ENCODE data around the gene LENG9.
A peak's percentile ranks its signal among the peaks of the same experiment; 100 is the strongest.
"Not testable (repeated sequence)": the region's sequence is repeated elsewhere in the genome, so short reads cannot be mapped to it uniquely, and the experiment has no call there.

Gene LENG9

GRCh38 chr19:54477650-54478049 is 14.1 kb upstream of the LENG9 start:
- no peak for DNase-seq

- DNase-seq = no peak
Measured at GRCh38 chr19:54475706-54476105, 12.1 kb upstream of the LENG9 start.

GRCh38 chr19:54473892-54474372 is 10.4 kb upstream of the LENG9 start:
- DNase-seq = no peak

GRCh38 chr19:54473071-54473891 is 9.7 kb upstream of the LENG9 start, which contains the start of gene CDC42EP5:
CDC42EP5 (minus strand) TSS chr19:54473296; CDS start chr19:54465547, 7,749 bp downstream.
- no peak for DNase-seq

- peak; percentile 10 for DNase-seq
Measured at GRCh38 chr19:54470991-54471782, 7.6 kb upstream of the LENG9 start.

- no peak for DNase-seq
Measured at GRCh38 chr19:54470276-54470887, 6.8 kb upstream of the LENG9 start.

GRCh38 chr19:54469496-54469934 is 5.9 kb upstream of the LENG9 start:
- DNase-seq = peak; percentile 6

- not testable (repeated sequence) for DNase-seq
Measured at GRCh38 chr19:54466110-54466480, 2.5 kb upstream of the LENG9 start.

GRCh38 chr19:54465426-54466109 is 2.0 kb upstream of the LENG9 start:
- DNase-seq = no peak

GRCh38 chr19:54464630-54465425 is 1.2 kb upstream of the LENG9 start:
- peak; percentile 39 for DNase-seq

GRCh38 chr19:54464044-54464629 is 559 bp upstream of the LENG9 start:
- peak; percentile 67 for DNase-seq

- no peak for DNase-seq
Measured at GRCh38 chr19:54462655-54463530, 685 bp downstream of the LENG9 start.

- DNase-seq = no peak
Measured at GRCh38 chr19:54462047-54462654, 1.4 kb downstream of the LENG9 start.

GRCh38 chr19:54461613-54462012 is 2.0 kb downstream of the LENG9 start:
- no peak for DNase-seq

GRCh38 chr19:54461210-54461609 is 2.4 kb downstream of the LENG9 start:
- no peak for DNase-seq

GRCh38 chr19:54460230-54461005 is 3.2 kb downstream of the LENG9 start:
- DNase-seq = no peak

GRCh38 chr19:54459282-54460229 is 4.0 kb downstream of the LENG9 start:
- DNase-seq = no peak
